Activated T-helper 9 cell treated with anti-CD3 and anti-CD28 coated beads, Interleukin-2, amount 50 U/mL, for 16 hours (primary cell): ENCODE measurements around the gene MICA.
"Not testable (repeated sequence)": the region's sequence is repeated elsewhere in the genome, so short reads cannot be mapped to it uniquely, and the experiment has no call there.

ENCODE experiments used
- DNase-seq: peaks from one replicate; pipeline ENCODE4 v3.0.0-alpha.2; 2020; ENCODE audit warnings: low read depth

MICA gene

GRCh38 chr6:31383149-31383548, 20.2 kb upstream of the MICA start:
- no peak for DNase-seq

GRCh38 chr6:31385041-31385440, 18.4 kb upstream of the MICA start:
- DNase-seq, result no peak

- no peak for DNase-seq
Measured at GRCh38 chr6:31386099-31386498, 17.3 kb upstream of the MICA start.

- DNase-seq, result no peak
Measured at GRCh38 chr6:31386977-31387376, 16.4 kb upstream of the MICA start.

- DNase-seq, result not testable (repeated sequence)
Measured at GRCh38 chr6:31388916-31389801, 14.2 kb upstream of the MICA start.

GRCh38 chr6:31389802-31390132, 13.6 kb upstream of the MICA start:
- DNase-seq, result not testable (repeated sequence)

GRCh38 chr6:31393932-31394331, 9.5 kb upstream of the MICA start:
- no peak for DNase-seq

- no peak for DNase-seq
Measured at GRCh38 chr6:31394381-31394780, 9.0 kb upstream of the MICA start.

- no peak for DNase-seq
Measured at GRCh38 chr6:31395832-31396231, 7.6 kb upstream of the MICA start.

GRCh38 chr6:31396422-31397152, 6.8 kb upstream of the MICA start:
- DNase-seq, result peak; percentile 75

GRCh38 chr6:31397153-31397499, 6.3 kb upstream of the MICA start:
- DNase-seq, result not testable (repeated sequence)

GRCh38 chr6:31397901-31398525, 5.4 kb upstream of the MICA start:
- DNase-seq, result no peak

GRCh38 chr6:31399589-31400466, 3.6 kb upstream of the MICA start:
- peak; percentile 47 for DNase-seq

GRCh38 chr6:31400467-31401289, 2.7 kb upstream of the MICA start:
- DNase-seq, result peak; percentile 65

- DNase-seq, result no peak
Measured at GRCh38 chr6:31401403-31401802, 2.0 kb upstream of the MICA start.

- no peak for DNase-seq
Measured at GRCh38 chr6:31402324-31403282, 792 bp upstream of the MICA start.

- DNase-seq, result not testable (repeated sequence)
Measured at GRCh38 chr6:31404061-31404364, 618 bp downstream of the MICA start.

- no peak for DNase-seq
Measured at GRCh38 chr6:31405996-31406395, 2.6 kb downstream of the MICA start.

GRCh38 chr6:31407699-31408098, 4.3 kb downstream of the MICA start:
- no peak for DNase-seq

- DNase-seq, result no peak
Measured at GRCh38 chr6:31412506-31412905, 9.1 kb downstream of the MICA start.
